Kidney tubule cell (primary cell): ENCODE data around the gene APMAP.

ENCODE experiments used
- DNase-seq: peaks from one replicate; pipeline ENCODE4 v3.0.0-alpha.2; 2018; ENCODE audit warnings: low spot score

The APMAP gene

DNA sequence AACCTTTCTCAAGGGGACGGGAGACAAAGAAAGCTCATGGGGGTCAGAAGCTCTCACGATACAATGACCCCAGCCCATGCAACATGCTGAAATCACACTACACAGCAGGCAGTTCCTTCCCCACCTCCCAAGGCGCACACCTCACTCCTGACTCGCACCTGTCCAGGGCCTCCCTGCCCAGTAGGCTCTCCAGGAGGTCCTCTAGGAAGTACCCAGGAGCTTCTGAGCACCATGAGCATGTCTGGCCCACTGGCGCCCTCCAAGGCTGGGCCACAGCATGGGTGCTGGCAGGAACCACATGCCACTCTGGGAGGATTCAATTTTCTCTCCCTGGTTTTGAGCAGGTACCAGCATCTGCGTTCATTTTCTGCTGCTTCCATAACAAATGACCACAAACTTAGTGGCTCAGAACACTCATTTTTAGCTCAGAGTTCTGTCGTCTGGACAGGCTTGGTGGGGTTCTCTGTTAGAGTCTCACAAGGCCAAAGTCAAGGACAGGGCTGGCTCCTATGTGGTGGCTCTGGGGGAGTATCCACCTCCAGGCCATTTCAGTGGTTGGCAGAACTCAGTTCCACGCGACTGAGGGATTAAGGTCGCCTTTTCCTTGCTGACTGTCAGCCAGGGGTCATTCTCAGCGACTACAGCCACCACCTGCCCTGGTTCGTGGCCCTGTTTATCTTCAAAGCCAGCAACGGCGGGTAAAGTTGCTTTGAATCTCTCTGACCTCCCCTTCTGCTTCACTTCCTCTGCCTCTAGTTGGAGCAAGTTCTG is 32.7 kb upstream of the APMAP start:
- no peak for DNase-seq

DNA sequence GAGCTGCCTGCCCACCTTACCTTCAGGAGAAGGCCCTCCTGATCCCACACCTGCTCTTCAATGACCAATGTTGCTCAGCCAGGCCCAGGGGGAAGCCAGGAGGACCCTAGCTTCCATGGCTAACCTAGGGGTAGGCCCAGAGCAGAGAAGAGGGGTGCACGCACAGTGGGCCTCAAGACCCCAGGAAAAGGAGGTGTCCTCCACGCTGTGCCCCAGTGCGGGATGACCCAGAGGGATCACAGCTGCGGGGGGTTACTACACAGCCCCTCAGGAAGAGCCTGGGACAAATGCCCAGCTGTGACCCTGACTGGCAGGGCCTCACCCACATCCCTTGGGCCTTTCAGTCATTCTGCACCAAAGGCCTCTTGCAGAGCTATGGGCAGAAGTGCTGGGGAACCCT is 31.6 kb upstream of the APMAP start:
- no peak for DNase-seq

DNA sequence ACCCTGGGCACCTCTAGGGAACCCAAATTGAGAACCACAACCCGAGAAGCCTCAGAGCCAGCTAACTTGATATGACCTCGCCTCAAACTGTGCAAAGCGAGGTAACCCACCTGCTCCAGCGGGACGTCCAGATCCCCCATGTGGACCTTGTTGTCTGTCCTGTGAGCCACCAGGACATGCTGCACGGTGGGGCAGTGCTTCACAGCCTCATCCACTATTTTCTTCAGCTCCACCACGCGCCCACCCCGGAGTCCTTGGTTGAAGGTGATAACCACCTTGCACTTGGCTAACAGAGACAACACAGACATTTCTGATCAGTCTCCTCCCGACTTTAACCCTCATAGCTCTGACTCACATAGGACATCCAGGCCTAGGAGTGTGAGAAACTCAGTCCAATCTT is 30.8 kb upstream of the APMAP start:
- no peak for DNase-seq

DNA sequence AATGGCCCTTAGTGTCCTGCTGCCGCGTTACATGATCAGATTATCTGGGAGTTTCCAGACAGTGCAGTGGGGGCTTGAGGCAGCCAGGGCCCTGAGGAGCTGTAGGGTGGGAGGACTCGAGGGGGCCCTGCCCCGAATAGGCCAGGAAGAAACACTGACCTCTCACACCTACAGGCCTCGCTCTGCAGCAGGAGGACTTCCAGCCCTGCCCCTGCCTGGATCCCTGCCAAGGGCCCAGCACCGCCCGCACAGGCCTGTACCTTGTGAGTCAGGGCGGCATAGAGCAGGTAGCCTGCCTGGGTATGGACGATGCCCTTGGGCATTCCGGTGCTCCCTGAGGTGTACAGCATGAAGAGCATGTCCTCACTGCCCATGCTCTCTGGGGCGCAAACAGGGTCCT is 30.1 kb upstream of the APMAP start:
- peak; percentile 83 for DNase-seq

DNA sequence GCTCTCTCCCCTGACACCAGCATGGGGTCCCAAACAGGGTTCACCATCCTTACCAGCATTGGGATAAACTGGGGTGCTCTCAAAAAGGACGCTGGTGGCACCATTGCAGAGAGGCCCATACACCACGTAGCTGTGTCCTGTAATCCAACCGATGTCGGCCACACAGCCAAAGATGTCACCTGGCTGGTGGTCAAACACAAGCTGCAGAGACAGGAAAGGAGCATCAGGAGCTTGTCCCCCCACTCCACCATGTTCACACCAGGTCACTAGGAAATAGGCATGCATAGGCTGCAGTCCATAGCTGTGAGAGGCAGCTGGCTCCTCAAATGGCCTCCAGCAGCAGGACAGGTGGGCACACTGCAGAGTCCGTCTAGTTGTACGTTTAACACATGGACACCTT is 28.8 kb upstream of the APMAP start:
- no peak for DNase-seq

DNA sequence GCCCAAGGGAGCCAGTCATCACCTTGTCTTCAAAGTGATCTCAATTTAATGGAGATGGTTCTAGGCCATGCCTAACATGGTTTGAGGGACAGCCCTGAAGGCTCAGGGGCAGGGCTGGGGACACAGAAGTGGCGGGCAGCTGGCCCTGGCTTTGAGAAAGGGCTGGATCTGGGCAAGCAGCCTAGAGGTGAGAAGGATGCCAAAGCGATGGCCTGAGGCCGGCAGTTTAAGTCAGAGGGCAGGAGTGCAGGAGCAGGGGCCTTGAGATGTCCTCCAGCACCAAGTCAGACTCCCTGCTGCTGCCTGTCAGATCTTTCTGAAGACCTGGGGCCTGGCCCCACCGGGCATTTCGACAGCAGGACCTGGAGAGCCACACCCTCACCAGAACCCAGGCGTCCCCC is 28.4 kb upstream of the APMAP start:
- no peak for DNase-seq

DNA sequence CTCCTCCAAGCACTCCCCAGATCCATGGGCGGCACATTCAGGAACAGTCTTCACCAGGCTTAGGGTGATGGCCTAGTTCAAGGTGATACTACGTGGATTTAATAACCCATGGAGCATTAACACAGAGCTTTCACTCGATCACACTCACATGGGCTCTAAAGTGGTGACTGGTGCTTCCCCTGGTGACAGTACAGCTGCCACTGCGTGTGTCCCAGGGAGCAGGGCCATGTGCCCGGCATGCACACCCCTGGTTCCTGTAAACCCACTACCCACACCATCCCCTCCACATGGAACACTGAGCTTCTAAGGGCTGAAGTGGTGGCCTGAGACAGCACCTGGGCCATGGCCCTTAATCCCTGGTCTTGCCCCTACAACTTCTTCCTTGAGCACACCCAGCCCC is 27.8 kb upstream of the APMAP start:
- no peak for DNase-seq

DNA sequence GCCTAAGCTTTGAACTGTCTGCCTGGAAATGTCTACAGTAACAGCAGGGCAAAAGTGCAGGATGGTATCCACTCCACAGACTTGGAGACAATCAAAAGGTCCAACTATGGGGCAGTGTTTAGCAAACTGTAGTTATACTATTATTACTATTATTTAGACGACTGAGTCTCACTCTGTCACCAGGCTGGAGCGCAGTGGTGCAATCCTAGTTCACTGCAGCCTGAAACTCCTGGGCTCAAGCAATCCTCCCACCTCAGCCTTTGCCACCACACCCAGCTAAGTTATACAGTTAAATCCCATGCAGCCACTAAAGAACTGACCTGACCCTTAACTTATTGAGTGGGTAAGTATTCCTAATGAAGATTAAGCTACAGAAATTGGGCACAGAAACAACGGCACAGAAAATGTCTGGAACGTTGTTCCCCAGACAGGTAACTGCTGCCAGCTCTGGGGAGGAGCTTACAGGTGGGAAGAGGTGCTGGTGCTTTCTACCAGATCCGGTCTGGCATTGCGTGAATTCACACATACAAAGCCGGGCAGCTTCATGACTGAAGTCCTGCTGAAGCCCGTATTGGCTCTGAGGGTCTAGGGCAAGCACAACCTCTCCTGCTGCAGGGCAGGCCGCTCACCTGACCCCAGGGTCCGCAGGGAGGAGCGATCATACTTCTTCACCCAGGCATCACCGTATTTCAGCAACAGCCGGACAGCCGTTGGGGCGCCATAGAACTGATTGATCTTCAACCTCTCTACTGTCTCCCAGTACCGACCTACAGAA is 27.0 kb upstream of the APMAP start:
- DNase-seq = no peak

DNA sequence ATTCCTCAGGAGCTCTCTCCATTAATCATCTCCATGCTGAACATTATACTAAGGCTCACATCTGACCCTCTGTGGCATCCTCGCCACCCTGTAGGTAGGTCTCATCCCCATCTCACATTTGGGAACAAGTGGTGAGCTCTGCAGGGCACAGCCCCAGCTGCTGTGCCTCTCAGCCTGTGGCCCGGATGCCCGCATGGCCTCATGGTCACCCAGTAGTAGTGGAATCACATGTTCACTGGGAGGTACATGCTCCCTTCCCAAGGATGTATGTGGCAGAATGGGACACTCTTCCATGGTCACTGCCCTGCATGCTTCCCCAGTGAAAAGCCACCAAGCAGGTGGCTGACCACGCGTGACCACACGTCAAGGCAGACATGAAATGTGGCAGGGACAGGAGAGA is 26.3 kb upstream of the APMAP start:
- no peak for DNase-seq

DNA sequence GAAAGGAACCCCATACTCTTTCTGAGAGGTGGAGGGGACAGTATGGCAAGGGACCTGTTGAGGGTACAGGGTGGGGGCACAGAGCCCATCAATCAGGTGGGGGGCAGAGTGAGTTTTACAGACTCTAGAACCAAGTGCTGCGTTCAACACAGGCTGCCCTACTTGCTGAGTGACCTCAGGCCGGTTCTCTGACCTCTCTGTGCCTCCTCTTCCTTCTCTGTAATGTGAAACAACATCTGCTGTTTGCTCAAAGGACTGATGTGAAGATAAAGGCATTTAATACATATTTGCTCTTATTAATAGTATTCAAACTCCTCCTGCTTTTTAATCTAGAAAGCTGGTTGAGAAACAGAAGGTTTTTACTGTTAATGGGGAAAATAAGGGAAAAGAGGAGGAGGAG is 25.9 kb upstream of the APMAP start:
- no peak for DNase-seq

DNA sequence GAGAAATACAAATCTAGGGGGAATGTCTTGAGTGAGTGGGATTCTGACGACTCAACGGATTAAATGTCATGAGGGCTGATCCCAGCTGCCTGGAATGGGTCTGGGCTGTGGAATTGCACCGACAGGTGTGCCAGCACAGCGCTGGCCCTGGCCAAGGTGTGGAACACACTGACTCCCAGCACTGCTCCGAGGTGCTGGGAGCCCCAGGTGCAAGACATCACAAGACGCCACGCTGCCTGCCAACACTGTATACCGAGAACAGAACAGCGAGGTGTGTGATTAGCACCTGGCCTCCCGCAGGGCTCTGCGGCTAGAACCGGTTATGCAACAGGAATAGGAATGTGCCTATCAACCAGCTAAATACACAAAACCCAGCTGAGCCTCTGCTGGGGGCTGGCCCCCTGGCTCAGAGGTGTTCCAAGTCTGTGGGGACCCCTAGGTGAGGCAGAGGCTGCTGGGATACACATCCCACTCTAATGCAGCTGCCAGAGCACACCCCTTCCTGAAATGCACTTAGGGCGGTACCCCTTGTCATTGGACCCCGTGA is 24.8 kb upstream of the APMAP start:
- peak; percentile 67 for DNase-seq

DNA sequence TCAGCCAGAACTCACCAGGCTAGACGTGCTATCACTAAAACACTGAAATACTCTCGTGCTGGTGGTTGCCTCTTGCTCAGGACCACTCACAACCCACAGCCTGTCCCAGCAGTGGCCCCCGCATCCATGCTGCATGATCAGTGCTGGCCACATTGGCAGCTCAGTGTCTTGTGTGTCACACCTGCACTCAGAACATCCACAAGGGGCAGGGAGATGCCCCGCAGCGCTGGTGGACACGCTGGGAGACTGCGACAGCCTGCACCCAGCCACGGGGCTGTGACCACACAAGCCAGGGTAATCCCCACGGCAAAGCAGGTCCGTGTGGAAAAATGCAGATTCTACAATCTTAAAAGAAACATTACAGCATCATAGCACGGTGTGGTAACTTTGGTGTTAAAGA is 23.9 kb upstream of the APMAP start:
- DNase-seq = no peak

DNA sequence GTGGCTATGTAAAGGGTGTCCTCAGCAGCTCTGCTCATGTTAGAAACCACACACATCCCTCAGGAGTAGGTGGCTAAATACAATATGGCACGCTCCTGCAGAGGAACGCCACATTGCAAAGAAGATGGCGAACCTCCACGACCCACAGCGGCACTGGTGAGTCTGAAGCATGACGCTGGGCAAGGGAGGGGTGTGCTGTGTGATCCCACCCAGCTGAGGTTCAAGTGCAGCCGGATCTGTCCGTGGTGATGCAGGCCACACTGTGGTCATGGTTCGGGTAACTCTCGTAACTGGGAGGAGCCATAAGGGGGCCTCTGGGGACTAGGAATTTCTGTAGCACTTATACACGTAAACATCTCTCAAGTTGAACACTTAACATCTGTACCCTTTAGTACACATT is 23.4 kb upstream of the APMAP start:
- DNase-seq = no peak

DNA sequence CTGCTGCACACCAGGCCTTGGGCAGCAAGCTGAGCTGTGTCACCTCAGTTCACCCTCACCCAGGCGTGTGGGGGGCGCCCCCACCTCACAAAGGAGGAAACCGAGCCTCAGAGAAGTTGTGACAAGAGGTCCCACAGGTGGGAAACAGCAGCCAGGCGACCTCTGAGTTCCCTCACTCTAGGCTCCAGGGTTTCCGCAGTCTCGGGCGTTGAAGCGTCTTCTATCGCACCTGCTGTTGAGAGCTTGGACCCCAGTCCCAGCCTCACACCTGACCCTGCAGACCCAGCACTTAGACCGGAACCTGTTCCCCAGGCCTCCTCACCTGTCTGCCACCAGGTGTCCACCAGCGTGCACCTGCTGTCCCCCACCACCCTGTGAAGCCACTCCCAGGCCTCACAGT is 22.3 kb upstream of the APMAP start:
- DNase-seq = no peak

DNA sequence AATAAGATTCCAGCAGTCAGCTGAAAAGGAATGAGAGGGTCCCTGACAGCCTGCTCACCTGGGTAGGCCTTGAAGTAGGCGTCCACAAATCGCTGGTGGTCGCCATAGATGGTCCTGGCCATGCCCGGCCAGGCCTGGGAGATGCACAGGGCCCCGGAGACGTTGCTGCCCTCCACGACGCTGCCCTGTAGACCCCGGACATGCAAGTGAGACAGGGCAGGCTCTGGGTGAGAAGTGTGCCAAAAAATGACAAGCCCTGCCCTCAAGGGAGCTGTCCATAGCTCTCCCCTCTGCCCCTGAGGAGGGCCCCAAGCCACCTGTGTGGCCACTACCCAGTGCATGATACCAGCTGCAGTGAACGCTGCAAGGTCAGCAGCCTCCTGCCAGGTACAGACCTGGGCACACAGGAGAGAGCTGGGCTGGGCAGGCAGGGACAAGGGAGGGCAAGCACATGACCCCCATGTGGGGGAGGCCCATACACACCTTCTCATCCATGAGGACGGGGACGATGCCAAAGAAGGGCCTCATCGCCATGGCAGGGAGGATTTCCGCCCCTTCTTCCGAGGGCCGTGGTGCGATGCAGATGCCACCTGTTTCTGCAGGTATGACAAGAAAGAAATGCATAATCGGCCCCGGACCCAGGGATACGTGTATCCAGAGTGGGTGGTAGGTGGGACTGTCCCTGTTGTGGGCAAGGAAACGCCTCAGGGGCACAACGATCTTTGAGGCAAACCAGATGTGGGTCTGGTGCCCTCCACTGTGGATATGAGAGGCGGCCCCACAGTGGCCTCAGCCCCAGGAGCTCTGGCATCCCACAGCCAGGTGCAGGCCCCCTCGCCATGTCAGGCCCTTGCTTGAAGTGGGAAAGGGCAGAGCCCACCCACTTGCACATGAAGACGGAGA is 21.2 kb upstream of the APMAP start:
- no peak for DNase-seq

DNA sequence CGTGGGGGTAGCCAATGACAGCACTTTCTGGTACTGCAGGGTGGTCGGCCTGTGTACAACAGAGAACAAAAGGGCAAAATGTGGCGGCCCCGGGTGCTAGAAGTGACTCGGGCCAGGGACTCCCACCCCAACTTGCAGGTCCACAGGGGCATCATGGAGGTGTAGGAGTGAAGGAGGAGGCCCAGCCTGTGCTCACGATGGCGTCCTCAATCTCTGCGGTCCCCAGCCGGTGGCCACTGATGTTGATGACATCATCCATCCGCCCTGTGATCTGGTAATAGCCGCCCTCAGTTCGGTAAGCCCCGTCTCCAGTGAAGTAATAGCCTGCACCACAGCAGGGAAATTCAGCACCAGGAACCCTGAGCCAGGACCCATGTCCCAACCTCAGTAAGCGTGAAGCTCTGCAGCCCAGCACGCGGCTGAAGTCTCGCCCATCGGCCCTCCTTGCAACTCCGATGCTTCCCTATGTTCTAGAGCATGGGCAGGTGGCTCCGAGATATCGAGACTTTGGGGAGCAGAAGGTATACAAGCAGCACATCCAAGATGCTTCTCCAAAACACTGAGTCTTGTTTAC is 20.2 kb upstream of the APMAP start:
- no peak for DNase-seq

DNA sequence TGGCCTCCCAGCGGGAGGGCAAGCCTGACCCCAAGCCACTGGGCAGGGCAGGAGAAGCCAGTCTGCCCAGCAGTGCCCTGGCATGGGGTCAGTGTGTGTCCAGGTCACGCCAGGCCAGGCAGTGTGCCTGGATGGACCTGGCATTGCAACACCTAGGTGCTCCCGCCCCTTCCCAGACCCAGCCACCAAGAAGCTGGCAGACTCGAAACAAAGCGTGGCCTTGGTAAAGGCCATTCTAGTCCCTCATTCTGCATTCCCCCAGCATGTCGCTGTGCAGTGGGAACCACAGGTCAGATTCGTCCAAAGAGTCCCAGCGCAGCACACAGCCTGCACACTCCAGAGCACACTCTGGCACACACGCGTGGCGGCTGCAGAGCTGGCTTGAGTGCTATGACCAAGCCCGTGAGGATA is 19.3 kb upstream of the APMAP start:
- DNase-seq = no peak

DNA sequence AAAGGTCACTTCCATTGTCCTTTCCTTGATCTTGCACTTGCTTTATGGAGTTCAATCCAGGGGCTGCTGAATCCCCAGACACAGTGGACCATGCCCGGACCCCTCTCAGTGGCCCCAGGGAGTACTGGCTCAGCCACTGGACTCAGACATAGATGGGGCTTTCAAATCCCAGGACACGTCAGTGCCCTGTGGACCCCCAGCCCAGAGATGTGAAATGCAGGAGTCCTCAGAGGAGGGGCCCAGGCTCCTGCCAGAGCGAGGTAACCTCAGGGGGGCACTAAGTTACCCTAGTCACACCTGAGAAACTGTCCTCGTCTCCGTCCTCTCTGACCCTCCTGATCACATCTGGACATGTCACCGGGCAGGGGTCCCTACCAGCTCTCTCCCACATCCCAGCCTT is 18.7 kb upstream of the APMAP start:
- no peak for DNase-seq

DNA sequence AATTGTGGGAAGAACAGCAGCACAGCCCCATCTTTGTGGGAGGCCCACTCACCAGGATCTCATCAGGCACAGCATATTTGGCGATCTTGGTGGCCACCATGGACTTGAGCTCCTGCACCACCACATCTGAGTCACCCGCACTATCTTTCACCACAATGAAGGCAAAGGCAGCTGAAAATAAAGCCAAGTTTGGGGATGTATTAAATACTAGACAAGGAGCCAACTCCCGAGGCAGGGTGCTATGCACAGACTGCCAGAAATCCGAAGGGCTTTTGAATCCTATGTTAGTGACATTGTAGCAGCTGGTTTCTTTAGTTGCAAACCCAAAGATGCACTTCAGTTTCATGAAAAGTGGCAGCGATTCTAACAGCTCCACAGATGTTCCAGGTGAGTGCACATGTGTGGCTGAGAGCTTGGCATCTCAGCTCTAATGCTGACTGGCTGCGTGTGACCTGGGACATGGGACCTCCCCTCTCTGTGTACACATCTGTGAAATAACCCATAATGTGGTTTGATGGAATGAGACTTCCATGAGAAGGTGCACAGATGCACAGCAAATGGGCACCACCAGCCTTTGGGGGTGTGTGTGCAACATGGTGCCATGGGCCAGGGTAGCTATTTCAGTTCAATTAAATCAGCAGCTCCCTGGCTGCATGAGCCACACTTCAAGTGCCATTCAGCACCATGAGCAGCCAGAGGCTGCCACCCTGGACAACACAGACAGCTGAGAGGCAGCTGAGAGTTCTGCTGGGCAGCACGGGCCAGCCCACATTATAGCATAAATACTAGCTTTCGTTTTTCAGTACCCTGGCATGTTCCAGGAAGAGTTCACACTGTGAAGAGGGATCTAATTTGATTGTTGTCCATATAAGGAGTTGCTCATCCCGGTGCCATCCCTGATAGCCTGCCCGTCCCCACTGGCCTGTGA is 16.9 kb upstream of the APMAP start:
- peak; percentile 19 for DNase-seq

DNA sequence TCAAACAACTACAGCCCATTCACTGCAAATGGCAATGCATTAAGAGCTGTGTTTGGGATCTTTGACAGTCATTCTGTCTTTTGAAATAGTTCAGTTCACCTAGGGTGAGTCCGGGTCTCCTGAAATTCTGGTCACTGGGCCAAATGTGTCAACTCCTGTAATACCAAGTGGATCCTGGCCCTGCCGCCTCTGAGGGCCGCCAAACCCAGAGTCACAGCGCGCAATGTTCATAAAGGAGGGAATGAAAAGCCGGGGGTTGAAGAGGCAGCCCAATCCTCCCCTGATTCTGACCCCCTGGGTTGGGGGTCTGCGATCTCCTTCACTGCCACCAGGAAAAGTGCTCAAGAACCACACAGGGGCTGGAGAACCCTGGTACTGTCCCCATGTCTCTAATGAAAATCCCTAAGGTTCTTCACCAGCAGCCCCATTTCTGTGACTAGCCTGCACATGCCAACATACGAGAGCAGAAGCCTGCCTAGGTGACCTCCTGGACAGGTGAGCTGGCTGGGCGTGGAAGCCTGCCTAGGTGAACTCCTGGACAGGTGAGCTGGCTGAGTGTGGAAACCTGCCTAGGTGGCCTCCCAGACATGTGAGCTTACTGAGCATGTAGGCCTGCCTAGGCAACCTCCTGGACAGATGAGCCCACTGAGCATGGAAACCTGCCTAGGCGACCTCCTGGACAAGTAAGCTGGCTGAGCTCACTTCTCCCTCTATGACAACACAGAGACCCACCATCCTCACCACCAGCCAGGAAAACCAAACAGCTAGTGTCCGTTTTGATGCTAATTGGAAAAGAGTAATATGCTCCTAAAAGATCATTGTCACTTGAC is 16.1 kb upstream of the APMAP start:
- no peak for DNase-seq
